OCI-LY3 (cell line): ENCODE measurements around the gene OTUD1.

ENCODE experiments used
- CTCF ChIP-seq: fragments of 200-600, 300-600 bp; sonication (generic); IDR thresholded peaks from 2 replicates; pipeline ENCODE4 v1.5.1; 2014; ENCODE audit warnings: antibody characterized with exemption, low read length, low read depth
- EZH2phosphoT487 ChIP-seq: fragments of 200-600 bp; shearing (Covaris generic); IDR thresholded peaks from 2 replicates; pipeline ENCODE4 v1.6.1; 2018; ENCODE audit warnings: antibody characterized with exemption, mixed run types, low read depth

GRCh38 chr10:23402856-23403255 is 36.0 kb upstream of the OTUD1 start:
- TF ChIP-seq CTCF (no peak), EZH2phosphoT487 (no peak)
